ENCODE data around the gene TTC34.

GRCh38 chr1:2642131-2642559, 159.3 kb downstream of the TTC34 start:
- TF ChIP-seq CTCF (IDR thresholded peaks at IDR 0.05) (no peak), ZFX (IDR thresholded peaks at IDR 0.05; ENCODE audit: borderline replicate concordance) (no peak)
